ENCODE data around the gene TMEM191C.

TMEM191C gene

GRCh38 chr22:21446827-21447690 is 20.1 kb upstream of the TMEM191C start:
- no peak for TF ChIP-seq CTCF (IDR thresholded peaks at IDR 0.05)
- H3K27me3 Mint-ChIP-seq (ENCODE audit: low read depth, poor library complexity) = no peaks in the 10 kb centered on the region
- peaks cover 10% of the 10 kb centered on the region for H3K36me3 Mint-ChIP-seq (ENCODE audit: low read depth)
- H3K27ac Mint-ChIP-seq = peak overlapping the region; percentile 96
- peak; percentile 1 for DNase-seq
- H3K9me3 Mint-ChIP-seq = no peaks in the 10 kb centered on the region
- peaks cover 43% of the 10 kb centered on the region for H3K4me1 Mint-ChIP-seq
- no peak overlapping the region for H3K4me3 Mint-ChIP-seq

GRCh38 chr22:21447694-21448402 is 19.3 kb upstream of the TMEM191C start:
- no peak overlapping the region for H3K4me3 Mint-ChIP-seq
- peaks cover 46% of the 10 kb centered on the region for H3K4me1 Mint-ChIP-seq

GRCh38 chr22:21448627-21449416 is 18.4 kb upstream of the TMEM191C start:
- DNase-seq = no peak
- no peak overlapping the region for H3K4me3 Mint-ChIP-seq

More at GRCh38 chr22:21447694-21448402, 19.3 kb upstream of the TMEM191C start:
- Mint-ChIP-seq H3K9me3 (no peaks in the 10 kb centered on the region), H3K27ac (peak overlapping the region; percentile 96), H3K27me3 (ENCODE audit: low read depth, poor library complexity) (no peaks in the 10 kb centered on the region), H3K36me3 (ENCODE audit: low read depth) (peaks cover 10% of the 10 kb centered on the region)
- TF ChIP-seq CTCF (IDR thresholded peaks at IDR 0.05) = no peak
- no peak for DNase-seq

GRCh38 chr22:21449531-21450319 is 17.5 kb upstream of the TMEM191C start:
- peaks cover 10% of the 10 kb centered on the region for H3K36me3 Mint-ChIP-seq (ENCODE audit: low read depth)
- TF ChIP-seq CTCF (IDR thresholded peaks at IDR 0.05) = no peak
- H3K27ac Mint-ChIP-seq = peak overlapping the region; percentile 54
- peak; percentile 5 for DNase-seq
- no peaks in the 10 kb centered on the region for H3K27me3 Mint-ChIP-seq (ENCODE audit: low read depth, poor library complexity)
- no peaks in the 10 kb centered on the region for H3K9me3 Mint-ChIP-seq
- peaks cover 46% of the 10 kb centered on the region for H3K4me1 Mint-ChIP-seq
- H3K4me3 Mint-ChIP-seq = no peak overlapping the region

More at GRCh38 chr22:21448627-21449416, 18.4 kb upstream of the TMEM191C start:
- H3K27ac Mint-ChIP-seq = peak overlapping the region; percentile 32
- H3K4me1 Mint-ChIP-seq = peaks cover 46% of the 10 kb centered on the region
- H3K9me3 Mint-ChIP-seq = no peaks in the 10 kb centered on the region
- no peaks in the 10 kb centered on the region for H3K27me3 Mint-ChIP-seq (ENCODE audit: low read depth, poor library complexity)
- no peak for TF ChIP-seq CTCF (IDR thresholded peaks at IDR 0.05)
- peaks cover 10% of the 10 kb centered on the region for H3K36me3 Mint-ChIP-seq (ENCODE audit: low read depth)

- H3K27me3 Mint-ChIP-seq (ENCODE audit: low read depth, poor library complexity) = no peaks in the 10 kb centered on the region
- peak; percentile 31 for DNase-seq
- peaks cover 10% of the 10 kb centered on the region for H3K36me3 Mint-ChIP-seq (ENCODE audit: low read depth)
- H3K9me3 Mint-ChIP-seq = no peaks in the 10 kb centered on the region
- H3K4me1 Mint-ChIP-seq = peaks cover 46% of the 10 kb centered on the region
- no peak overlapping the region for H3K4me3 Mint-ChIP-seq
- peak; percentile 33 for TF ChIP-seq CTCF (IDR thresholded peaks at IDR 0.05)
- H3K27ac Mint-ChIP-seq = peak overlapping the region; percentile 54
Measured at GRCh38 chr22:21450320-21450831, 16.8 kb upstream of the TMEM191C start.
